ENCODE results near the gene DLG1.

GRCh38 chr3:197149528-197149927, 148.9 kb downstream of the DLG1 start:
- TF ChIP-seq CTCF (IDR thresholded peaks at IDR 0.05) (no peak), POLR2AphosphoS5 (IDR thresholded peaks at IDR 0.05) (no peak)

All from stomach (tissue), 4 donors.